DOHH2 (cell line): ENCODE data around the gene NMNAT2.

Experiments used
- EZH2phosphoT487 ChIP-seq: fragments of 200-600 bp; sonication (generic); IDR thresholded peaks from 2 replicates; pipeline ENCODE4 v1.6.1; 2017; ENCODE audit warnings: borderline replicate concordance, mild to moderate bottlenecking, antibody characterized with exemption, low read length, moderate library complexity, mixed read lengths
- TF ChIP-seq, protein P1 (sequence below): fragments of 200-600 bp; sonication (generic); IDR thresholded peaks from one replicate; pipeline ENCODE4 v1.5.1; 2014; ENCODE audit warnings: antibody characterized with exemption, mild to moderate bottlenecking, low read depth, low read length; ENCODE audit not compliant: poor library complexity, severe bottlenecking

DNA sequence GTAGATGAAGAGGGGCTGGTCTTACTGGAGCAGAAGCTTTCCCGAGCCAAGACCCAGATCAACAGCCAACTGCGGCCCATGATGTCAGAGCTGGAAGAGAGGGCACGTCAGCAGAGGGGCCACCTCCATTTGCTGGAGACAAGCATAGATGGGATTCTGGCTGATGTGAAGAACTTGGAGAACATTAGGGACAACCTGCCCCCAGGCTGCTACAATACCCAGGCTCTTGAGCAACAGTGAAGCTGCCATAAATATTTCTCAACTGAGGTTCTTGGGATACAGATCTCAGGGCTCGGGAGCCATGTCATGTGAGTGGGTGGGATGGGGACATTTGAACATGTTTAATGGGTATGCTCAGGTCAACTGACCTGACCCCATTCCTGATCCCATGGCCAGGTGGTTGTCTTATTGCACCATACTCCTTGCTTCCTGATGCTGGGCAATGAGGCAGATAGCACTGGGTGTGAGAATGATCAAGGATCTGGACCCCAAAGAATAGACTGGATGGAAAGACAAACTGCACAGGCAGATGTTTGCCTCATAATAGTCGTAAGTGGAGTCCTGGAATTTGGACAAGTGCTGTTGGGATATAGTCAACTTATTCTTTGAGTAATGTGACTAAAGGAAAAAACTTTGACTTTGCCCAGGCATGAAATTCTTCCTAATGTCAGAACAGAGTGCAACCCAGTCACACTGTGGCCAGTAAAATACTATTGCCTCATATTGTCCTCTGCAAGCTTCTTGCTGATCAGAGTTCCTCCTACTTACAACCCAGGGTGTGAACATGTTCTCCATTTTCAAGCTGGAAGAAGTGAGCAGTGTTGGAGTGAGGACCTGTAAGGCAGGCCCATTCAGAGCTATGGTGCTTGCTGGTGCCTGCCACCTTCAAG lies 174.8 kb downstream of the NMNAT2 start:
- TF ChIP-seq, protein P1, sequence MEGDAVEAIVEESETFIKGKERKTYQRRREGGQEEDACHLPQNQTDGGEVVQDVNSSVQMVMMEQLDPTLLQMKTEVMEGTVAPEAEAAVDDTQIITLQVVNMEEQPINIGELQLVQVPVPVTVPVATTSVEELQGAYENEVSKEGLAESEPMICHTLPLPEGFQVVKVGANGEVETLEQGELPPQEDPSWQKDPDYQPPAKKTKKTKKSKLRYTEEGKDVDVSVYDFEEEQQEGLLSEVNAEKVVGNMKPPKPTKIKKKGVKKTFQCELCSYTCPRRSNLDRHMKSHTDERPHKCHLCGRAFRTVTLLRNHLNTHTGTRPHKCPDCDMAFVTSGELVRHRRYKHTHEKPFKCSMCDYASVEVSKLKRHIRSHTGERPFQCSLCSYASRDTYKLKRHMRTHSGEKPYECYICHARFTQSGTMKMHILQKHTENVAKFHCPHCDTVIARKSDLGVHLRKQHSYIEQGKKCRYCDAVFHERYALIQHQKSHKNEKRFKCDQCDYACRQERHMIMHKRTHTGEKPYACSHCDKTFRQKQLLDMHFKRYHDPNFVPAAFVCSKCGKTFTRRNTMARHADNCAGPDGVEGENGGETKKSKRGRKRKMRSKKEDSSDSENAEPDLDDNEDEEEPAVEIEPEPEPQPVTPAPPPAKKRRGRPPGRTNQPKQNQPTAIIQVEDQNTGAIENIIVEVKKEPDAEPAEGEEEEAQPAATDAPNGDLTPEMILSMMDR = no peak
- no peak for TF ChIP-seq EZH2phosphoT487
